Testis (tissue), 5 donors: Measurements from ENCODE around the gene TCEANC. TPM values are rescaled to one million over a fixed set of nuclear protein-coding genes. Genes with fewer than 3 reads are reported as not detected.

ENCODE experiments used
- DNase-seq: peaks from one replicate; pipeline ENCODE4 v3.0.0-alpha.2; 2019
- H3K27ac ChIP-seq, 2 donors: fragments of 200-600 bp; sonication (generic); one replicate each; pipeline ENCODE4 v1.5.1; 2019
- H3K27me3 ChIP-seq: fragments of 200-600 bp; sonication (generic); one replicate; pipeline ENCODE4 v1.5.1; 2019
- H3K36me3 ChIP-seq: fragments of 200-600 bp; sonication (generic); one replicate; pipeline ENCODE4 v1.5.1; 2017; ENCODE audit warnings: low read depth; ENCODE audit errors: missing control alignments
- H3K4me1 ChIP-seq: fragments of 200-600 bp; sonication (generic); one replicate; pipeline ENCODE4 v1.5.1; 2019
- H3K4me3 ChIP-seq, 2 donors: fragments of 200-600 bp; sonication (generic); one replicate each; pipeline ENCODE4 v1.5.1; 2017 to 2019
- H3K9me3 ChIP-seq: fragments of 200-600 bp; sonication (generic); one replicate; pipeline ENCODE4 v1.5.1; 2017
- POLR2A ChIP-seq: fragments of 450-650 bp; IDR thresholded peaks from one replicate; pipeline ENCODE4 v1.6.1; 2017; ENCODE audit warnings: antibody characterized with exemption, mild to moderate bottlenecking, moderate library complexity
- WGBS, 2 donors: methylation state at CpG; one replicate each; pipeline ENCODE4 v1.1.5; 2018; 5-methylcytosine and 5-hydroxymethylcytosine counted together
- intact Hi-C: fragments of 100-400 bp; cut with DNase I; formaldehyde crosslinking; loops from one replicate; pipeline ENCODE4 v1.15.1; 2023; ENCODE audit warnings: low total_unique reads
- long read RNA-seq, 2 donors: transcript quantifications; one replicate each; lab custom pipeline, GENCODE V29; 2026
- polyA plus RNA-seq: library from polyadenylated mRNA; stranded (reverse); fragments of 350-450 nt; fragmentation: Illumina TruSeq; extraction: RNeasy Lipid Tissue Mini Kit (QIAGEN cat#74804); gene quantifications from one replicate; pipeline ENCODE4 v1.2.3, GENCODE V29; 2014; ENCODE audit warnings: low read depth, low replicate concordance; ENCODE audit not compliant: insufficient read depth
- total RNA-seq, 2 donors: library from RNA; depleted of rRNA; stranded (reverse); fragments of >200 nt; gene quantifications; one replicate each; pipeline ENCODE4 v1.2.3, GENCODE V29; 2016
- TF ChIP-seq, protein P1 (sequence below), 3 experiments: fragments of 450-650 bp in 2 of 3; fragments of 200-600 bp in 1 of 3; sonication (generic) in 1 of 3; IDR thresholded peaks; one replicate each; pipeline ENCODE4 v1.5.1; 2016 to 2019; ENCODE audit warnings: antibody characterized with exemption in 3 of 3, mild to moderate bottlenecking in 2 of 3, moderate library complexity in 1 of 3

TCEANC gene, protein sequence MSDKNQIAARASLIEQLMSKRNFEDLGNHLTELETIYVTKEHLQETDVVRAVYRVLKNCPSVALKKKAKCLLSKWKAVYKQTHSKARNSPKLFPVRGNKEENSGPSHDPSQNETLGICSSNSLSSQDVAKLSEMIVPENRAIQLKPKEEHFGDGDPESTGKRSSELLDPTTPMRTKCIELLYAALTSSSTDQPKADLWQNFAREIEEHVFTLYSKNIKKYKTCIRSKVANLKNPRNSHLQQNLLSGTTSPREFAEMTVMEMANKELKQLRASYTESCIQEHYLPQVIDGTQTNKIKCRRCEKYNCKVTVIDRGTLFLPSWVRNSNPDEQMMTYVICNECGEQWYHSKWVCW
- total RNA-seq (1 to 10 TPM; 4.8 to 5.6 TPM), polyA plus RNA-seq (2.1 TPM)
- long read RNA-seq, donor 1, partial matches to known transcripts: 0 of 1 reads
- long read RNA-seq, donor 1, other reads (novel, unspliced or antisense): 0 of 1 reads
- long read RNA-seq, donor 2: 0 reads

DNA sequence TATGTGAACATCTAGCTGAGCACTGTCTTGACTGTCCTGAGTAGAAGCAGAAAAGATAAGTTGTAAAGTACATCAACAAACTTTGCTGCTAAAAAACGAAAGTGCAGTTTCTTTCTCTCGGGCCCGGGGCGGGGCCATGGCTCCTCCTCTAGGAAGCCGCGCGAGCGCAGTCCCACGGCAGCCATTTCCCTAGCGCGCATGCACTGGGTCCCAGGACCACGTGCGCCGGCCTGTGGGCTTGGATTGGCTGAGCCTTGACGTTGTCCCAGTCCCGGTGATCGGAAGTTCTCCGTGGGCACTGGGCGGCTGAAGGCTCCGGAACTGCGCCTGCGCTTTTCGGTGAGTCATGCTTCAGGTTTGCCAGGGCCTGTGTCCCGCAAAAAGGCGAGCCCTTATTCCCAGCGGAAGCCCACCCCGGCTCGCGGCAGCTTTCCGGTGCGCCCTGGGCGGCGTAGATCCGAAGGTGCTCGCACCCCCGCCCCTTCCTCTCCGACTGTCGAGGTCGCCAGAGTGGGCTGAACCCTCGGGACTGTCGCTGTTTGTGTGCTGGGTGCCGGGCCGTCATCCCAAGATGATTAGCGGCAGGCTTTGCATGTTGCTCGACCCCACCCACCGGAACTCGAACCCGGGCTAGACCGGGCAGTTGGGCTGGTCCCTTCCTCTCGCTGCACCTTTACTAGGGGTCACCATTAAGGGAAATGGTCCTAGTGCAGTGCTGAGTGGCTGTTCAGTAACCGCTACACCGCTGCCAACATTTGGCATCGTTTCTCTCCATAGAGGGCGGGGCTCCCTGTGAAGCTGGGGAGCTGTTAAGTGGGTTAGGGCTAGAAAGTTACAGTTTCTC is at the start of gene TCEANC:
TCEANC (plus strand) TSS at position 292 of the 844 bp plus-strand sequence. CDS start 9,368 bp downstream, outside the sequence.
- peak within 1 kb of the TSS; percentile 57 to 76 for H3K4me3 ChIP-seq
- 0% methylated on average over 4 to 26 of the region's 54 CpGs for WGBS, 2 donors
- H3K9me3 ChIP-seq: no peaks in the 10 kb centered on the region
- no peaks in the 10 kb centered on the region for H3K4me1 ChIP-seq
- peak; percentile 95 for DNase-seq
- intact Hi-C loops: no loop called here
- TF ChIP-seq, protein P1, sequence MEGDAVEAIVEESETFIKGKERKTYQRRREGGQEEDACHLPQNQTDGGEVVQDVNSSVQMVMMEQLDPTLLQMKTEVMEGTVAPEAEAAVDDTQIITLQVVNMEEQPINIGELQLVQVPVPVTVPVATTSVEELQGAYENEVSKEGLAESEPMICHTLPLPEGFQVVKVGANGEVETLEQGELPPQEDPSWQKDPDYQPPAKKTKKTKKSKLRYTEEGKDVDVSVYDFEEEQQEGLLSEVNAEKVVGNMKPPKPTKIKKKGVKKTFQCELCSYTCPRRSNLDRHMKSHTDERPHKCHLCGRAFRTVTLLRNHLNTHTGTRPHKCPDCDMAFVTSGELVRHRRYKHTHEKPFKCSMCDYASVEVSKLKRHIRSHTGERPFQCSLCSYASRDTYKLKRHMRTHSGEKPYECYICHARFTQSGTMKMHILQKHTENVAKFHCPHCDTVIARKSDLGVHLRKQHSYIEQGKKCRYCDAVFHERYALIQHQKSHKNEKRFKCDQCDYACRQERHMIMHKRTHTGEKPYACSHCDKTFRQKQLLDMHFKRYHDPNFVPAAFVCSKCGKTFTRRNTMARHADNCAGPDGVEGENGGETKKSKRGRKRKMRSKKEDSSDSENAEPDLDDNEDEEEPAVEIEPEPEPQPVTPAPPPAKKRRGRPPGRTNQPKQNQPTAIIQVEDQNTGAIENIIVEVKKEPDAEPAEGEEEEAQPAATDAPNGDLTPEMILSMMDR (IDR thresholded peaks at IDR 0.05): no peak
- TF ChIP-seq POLR2A: no peak
- no peaks in the 10 kb centered on the region for H3K36me3 ChIP-seq
- peak within 1 kb of the TSS; percentile 86 to 87 for H3K27ac ChIP-seq
- H3K27me3 ChIP-seq: no peaks in the 10 kb centered on the region

DNA sequence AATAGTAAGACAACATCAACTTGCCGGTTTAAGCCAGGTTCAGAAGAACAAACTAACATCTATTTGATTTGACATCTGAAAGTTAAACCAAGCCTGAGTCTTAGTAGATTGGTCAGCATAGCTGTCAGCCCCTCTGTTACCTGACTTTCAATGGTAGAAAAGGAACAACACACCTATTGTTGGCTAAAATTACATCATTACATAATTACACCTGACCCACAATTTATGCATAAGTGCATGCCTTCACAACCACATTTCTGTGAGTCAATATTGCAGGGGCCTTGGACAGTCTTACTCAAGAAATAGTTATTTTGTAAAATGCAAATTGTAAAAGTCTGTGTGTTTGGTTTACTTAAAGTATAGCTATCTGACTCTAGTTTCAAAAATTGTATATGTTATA is 47.3 kb upstream of the TCEANC start:
- H3K9me3 ChIP-seq: no peaks in the 10 kb centered on the region
- H3K27ac ChIP-seq: no peak overlapping the region
- no peaks in the 10 kb centered on the region for H3K4me1 ChIP-seq
- H3K36me3 ChIP-seq: no peaks in the 10 kb centered on the region
- 84 to 92% methylated on average over 1 of the region's 1 CpG for WGBS, 2 donors
- TF ChIP-seq, protein P1 (IDR thresholded peaks at IDR 0.05): no peak
- no peak for TF ChIP-seq POLR2A
- no peak overlapping the region for H3K4me3 ChIP-seq
- no peaks in the 10 kb centered on the region for H3K27me3 ChIP-seq
- no peak for DNase-seq
- intact Hi-C loops: no loop called here

DNA sequence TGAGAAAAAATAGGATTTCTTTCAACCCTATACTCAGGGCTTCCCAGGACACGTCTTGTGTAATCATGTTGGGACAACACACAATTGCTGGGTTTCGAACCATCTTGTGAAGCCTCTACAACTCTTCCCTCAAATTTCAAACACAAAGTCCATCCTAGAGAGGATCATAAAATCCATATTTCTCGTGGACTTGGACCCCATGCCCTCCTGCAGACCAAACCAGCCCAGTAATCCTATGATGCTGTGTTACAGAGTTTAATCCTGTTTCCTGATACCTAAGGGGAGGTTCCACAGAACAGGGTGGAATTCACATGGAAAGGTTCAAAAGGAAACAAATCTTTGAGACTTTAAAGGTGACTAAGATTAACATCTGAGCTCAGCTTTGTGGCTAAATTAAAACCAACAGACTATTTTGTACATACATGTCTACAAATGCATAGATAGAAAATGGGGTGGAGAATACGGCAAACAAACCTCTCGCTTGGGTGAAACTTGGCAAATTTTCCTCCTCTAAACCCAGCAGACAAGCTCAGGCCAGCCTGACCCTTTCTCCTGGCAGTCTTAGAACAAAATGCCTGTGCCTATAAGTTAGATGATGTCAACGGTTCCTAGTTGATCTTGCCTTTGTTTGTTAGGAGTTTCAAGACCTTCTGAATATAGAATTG is 45.5 kb upstream of the TCEANC start:
- no peak for TF ChIP-seq POLR2A
- TF ChIP-seq, protein P1 (IDR thresholded peaks at IDR 0.05): no peak
- H3K9me3 ChIP-seq: no peaks in the 10 kb centered on the region
- H3K36me3 ChIP-seq: no peaks in the 10 kb centered on the region
- DNase-seq: no peak
- no peak overlapping the region for H3K27ac ChIP-seq
- H3K4me3 ChIP-seq: no peak overlapping the region
- intact Hi-C loops: no loop called here
- 78 to 81% methylated on average over 5 to 6 of the region's 6 CpGs for WGBS, 2 donors
- no peaks in the 10 kb centered on the region for H3K27me3 ChIP-seq
- H3K4me1 ChIP-seq: no peaks in the 10 kb centered on the region

DNA sequence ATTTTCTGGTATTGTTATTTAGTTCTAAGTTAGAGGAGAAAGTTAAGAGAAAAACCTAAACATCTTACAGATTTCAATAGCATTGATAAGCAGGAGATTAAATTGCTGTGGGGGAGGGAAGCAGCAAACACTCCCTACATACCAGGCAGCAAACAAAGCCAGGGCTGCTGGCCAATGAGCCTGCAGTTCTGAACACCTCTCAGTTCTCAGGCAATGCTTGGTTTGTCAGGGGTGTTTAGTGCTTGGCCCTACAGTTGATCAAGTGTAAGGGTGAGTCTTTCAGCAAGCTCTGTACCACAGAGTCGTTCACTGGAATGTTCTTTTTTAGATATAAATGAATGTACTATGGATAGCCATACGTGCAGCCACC is 45.0 kb upstream of the TCEANC start:
- Histone ChIP-seq H3K9me3 (no peaks in the 10 kb centered on the region), H3K27ac (no peak overlapping the region), H3K4me3 (no peak overlapping the region), H3K4me1 (no peaks in the 10 kb centered on the region), H3K27me3 (no peaks in the 10 kb centered on the region), H3K36me3 (no peaks in the 10 kb centered on the region)
- WGBS, 2 donors: 67 to 74% methylated on average over 2 of the region's 2 CpGs
- TF ChIP-seq, protein P1 (IDR thresholded peaks at IDR 0.05): no peak
- no peak for TF ChIP-seq POLR2A
- intact Hi-C loops: no loop called here
- DNase-seq: no peak
